Right lobe of liver (tissue), 4 donors: Measurements from ENCODE around the gene HACE1.

Experiments
- CTCF ChIP-seq, 4 donors: fragments of 200-600 bp in 3 of 4; fragments of 450-650 bp in 1 of 4; IDR thresholded peaks; one replicate each; pipeline versions ENCODE4 v1.5.1 to v1.8.0; 2016 to 2022; ENCODE audit warnings: antibody characterized with exemption in 4 of 4, mild to moderate bottlenecking in 2 of 4
- POLR2A ChIP-seq: fragments of 450-650 bp; IDR thresholded peaks from one replicate; pipeline ENCODE4 v1.6.1; 2017; ENCODE audit warnings: antibody characterized with exemption, mild to moderate bottlenecking
- donor health status: DM: no; HTN: no; CAD: no.
- donor health status: DM: no; HTN: no; CAD: no.
- donor health status: DM: no; HTN: yes; CAD: no.

DNA sequence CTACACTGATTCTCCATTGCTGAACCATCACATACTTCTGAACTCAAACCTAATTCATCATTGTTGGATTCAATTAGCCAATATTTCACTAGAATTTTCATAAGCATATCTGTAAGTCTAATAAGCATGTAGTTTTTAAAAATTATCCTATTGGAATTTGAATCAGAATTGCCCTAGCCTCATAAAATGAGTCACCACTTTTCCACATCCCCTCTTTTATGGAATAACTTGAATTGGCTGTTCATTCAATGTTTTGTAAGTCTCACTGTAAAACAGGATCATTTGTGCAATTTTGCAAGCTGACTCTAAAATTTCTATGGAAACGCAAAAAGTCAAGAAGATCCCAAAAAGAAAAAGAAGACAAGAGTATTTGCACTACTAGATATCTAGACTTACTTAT lies 141.0 kb downstream of the HACE1 start:
- TF ChIP-seq POLR2A (no peak), CTCF (IDR thresholded peaks at IDR 0.05) (no peak)
